ENCODE results near the gene SMARCC2.

- no peak for TF ChIP-seq CTCF (IDR thresholded peaks at IDR 0.05)
- TF ChIP-seq POLR2A (IDR thresholded peaks at IDR 0.05): no peak
These were observed 46.1 kb downstream of the SMARCC2 start for GRCh38 chr12:56143217-56143616.

All from body of pancreas (tissue), 4 donors.